Measurements from ENCODE around the gene CHPT1.

DNA sequence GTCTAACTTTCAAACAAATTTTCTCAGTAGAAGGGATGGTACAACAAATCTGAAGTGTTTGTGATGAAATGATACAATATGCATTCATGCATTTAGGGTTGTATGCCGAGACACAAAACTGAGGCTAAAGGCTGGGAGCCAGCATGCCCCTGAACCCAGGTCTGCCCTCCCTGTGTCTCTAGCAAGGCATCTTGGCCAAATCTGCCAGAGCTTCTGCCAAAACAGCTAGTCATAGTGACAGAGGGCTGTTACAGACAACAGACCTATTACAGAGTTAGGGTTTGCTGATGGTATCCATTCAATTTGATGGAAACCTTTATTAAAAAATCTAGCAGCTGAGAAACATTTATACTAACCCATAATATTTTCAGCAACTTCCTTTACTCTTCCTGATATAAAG lies 11.3 kb upstream of the CHPT1 start:
- TF ChIP-seq, protein P1, sequence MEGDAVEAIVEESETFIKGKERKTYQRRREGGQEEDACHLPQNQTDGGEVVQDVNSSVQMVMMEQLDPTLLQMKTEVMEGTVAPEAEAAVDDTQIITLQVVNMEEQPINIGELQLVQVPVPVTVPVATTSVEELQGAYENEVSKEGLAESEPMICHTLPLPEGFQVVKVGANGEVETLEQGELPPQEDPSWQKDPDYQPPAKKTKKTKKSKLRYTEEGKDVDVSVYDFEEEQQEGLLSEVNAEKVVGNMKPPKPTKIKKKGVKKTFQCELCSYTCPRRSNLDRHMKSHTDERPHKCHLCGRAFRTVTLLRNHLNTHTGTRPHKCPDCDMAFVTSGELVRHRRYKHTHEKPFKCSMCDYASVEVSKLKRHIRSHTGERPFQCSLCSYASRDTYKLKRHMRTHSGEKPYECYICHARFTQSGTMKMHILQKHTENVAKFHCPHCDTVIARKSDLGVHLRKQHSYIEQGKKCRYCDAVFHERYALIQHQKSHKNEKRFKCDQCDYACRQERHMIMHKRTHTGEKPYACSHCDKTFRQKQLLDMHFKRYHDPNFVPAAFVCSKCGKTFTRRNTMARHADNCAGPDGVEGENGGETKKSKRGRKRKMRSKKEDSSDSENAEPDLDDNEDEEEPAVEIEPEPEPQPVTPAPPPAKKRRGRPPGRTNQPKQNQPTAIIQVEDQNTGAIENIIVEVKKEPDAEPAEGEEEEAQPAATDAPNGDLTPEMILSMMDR (IDR thresholded peaks at IDR 0.05) = no peak
- TF ChIP-seq POLR2A (IDR thresholded peaks at IDR 0.05) = no peak
